Keratinocyte (primary cell): ENCODE data around the gene LRRC28.

Experiments
- CTCF ChIP-seq, 3 experiments: IDR thresholded peaks in 1 of 3; conservative IDR thresholded peaks in 1 of 3; optimal IDR thresholded peaks in 1 of 3; 2 replicates in 2 of 3; 3 replicates in 1 of 3; pipeline versions ENCODE3 to v1.5.1; 2011; ENCODE audit warnings: low read length in 3 of 3, mild to moderate bottlenecking in 3 of 3, moderate library complexity in 2 of 3, control low read depth in 1 of 3, inconsistent platforms in 1 of 3; ENCODE audit not compliant: insufficient read depth in 2 of 3; ENCODE audit errors: extremely low read depth in 1 of 3
- EZH2 ChIP-seq: IDR thresholded peaks from one replicate; pipeline ENCODE4 v1.6.1; 2012; ENCODE audit warnings: inconsistent platforms, mild to moderate bottlenecking, low read length, moderate library complexity

GRCh38 chr15:99385865-99386264 is 134.6 kb downstream of the LRRC28 start:
- TF ChIP-seq CTCF (optimal IDR thresholded peaks at IDR 0.05 in 1 of 3, IDR thresholded peaks at IDR 0.05 in 1 of 3, conservative IDR thresholded peaks at IDR 0.05 in 1 of 3; ENCODE audit: extremely low read depth in 1 of 3, insufficient read depth in 2 of 3, low read length in 3 of 3) (no peak), EZH2 (no peak)
